ENCODE measurements around the gene TPX2.

The TPX2 gene

GRCh38 chr20:31836853-31837608, 97.9 kb downstream of the TPX2 start:
- no peak for DNase-seq

- no peak for DNase-seq
These were observed 98.9 kb downstream of the TPX2 start for GRCh38 chr20:31837896-31838397.

DNA sequence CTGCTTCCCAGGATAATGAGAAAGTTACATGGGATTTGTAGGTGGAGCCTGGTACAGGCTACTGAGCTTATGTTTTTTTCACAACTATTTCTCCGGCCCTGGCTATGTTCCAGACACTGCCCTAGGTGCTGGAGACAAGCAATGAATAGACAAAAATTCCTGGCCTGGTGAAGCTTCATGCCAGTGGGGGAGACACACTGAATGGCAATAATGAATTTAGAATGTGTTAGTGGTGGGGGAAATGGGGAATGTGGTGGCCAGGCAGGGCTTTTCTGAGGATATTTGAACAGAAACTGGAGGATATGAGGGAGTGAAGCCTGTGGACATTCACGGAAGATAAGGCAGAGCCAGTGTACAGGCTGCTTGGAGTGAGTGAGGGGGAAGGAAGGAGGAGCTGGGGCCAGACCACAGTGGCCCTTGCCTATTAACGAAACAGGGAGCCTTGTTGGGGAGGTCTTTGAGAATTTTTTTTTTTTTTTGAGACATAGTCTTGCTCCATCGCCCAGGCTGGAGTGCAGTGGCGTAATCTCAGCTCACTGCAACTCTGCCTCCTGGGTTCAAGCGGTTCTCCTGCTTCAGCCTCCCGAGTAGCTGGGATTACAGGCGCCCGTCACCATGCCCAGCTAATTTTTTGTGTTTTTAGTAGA, 99.7 kb downstream of the TPX2 start:
- no peak for DNase-seq

- DNase-seq, result no peak
These were observed 100.8 kb downstream of the TPX2 start for GRCh38 chr20:31839782-31840487.

DNA sequence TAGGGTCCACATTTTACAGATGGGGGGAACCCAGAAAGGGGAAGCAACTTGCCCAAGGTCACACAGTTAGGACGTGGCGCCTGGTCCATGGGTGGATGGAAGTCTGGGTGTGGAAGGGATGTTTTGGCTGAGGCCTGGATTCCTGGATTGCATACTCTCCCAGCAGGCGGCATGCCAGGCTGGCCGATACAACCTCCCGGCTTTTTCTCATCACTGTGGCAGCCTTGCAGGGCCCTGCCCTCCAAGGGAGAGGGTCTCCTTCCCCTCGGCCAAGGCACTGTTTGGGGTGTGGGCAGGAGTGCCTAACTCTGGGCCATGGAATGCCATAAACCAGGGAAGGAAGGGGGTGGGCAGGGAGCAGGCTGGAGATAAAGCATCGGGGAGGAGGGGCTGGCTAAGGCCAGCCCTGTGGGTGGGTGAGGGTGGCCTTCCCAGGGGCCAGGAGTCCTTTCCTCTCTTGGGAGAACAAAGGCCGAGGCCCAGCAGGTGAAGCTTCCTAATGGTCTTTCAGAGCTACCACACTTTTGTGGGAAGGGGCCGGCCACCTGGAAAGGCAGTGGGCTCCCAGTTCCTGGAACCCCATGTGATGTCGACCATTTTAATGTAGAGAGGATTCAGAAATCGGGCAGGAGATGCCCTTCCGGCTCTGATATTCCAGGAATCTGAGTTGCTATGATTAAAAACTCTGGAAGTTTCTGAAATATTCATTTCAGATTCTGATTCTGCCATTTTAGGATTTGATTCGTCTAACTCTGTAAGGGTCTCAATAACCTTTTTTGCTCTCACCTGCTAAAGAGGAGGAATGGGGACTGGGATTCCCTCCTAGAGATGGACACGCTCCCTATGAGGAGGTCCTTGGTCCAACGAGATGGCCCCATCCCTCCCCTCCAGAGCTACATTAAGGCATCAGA, 102.1 kb downstream of the TPX2 start:
- no peak for DNase-seq

- DNase-seq, result no peak
These were observed 102.8 kb downstream of the TPX2 start for GRCh38 chr20:31841928-31842327.

DNA sequence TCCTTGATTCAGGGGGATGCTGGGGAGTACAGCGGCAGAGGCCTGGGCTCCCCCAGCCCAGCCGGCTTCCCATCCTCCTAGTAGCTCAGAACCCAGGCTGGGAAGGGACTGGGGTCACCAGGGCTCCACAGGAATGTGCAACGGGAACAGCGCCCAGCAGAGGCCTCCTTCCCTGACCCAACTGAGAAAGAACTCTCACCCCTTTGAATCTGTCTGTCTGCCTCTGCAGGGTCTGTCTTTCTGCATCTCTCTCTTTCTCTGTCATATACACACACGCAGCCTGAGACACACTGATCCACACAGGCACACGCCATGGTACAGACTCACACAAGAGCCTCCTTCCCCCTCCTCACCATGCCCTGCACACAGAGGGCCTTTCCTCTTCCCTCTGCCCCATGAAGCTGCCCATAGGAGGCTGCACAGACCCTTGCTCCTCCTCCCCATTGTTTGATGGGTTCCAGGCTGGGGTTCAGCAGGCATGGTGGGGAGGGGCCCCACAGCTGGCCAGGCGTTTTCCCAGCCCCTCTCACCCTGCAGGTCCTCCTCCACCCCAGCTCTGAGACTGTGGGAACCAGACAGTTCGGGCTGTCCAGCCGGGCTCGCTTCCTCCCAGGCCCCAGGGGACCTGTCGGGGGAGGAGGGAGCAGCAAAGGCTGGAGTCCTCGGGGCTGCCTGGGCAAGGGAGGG, 103.5 kb downstream of the TPX2 start:
- DNase-seq, result no peak

DNA sequence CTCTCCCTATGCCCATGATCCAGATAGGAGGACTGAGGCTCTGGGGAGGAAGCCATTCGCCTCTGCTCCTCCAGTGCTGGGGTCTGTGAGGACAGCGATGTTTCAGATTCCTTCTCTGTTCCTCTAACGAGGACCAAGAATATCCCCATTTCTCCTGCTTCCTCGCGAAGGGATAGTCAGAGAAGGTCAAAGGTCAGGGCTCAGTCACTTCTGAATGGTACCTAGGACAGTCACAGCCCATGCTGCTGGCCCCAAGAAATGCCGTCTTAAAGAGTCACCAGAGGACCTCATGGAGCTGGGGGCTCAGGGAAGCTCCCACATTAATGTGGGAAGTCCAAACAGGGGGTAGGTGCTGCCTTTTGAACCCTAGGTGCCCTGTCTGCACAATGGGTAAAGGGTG, 104.2 kb downstream of the TPX2 start:
- no peak for DNase-seq

- no peak for DNase-seq
These were observed 104.8 kb downstream of the TPX2 start for GRCh38 chr20:31843881-31844280.

DNA sequence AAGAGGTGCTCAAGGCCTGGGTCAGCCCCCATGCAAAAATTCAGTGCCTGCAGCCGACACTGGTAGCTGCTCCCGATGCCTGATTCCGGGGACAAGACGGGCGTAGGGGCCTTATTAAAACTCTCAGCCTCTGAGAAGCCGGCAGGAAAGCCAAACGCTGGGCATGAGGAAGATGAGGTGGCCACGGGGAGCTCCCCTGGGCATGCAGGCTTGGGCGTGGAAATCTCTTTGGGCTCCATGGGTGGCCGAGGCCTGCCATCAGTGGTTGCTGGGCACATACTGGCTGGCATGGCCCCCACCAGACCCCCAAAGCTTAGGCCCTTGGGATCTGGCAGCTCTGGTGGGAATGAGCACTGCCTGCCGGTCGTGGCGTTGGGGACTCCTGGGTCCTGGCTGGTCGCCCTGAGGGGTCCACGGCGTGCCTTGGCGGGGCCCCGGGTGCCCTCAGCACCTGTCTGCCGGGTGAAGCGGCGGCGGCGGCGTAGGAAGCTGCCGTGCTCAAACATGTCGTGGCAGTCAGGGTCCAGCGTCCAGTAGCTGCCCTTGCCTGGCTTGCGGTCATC, 105.7 kb downstream of the TPX2 start:
- DNase-seq, result no peak

DNA sequence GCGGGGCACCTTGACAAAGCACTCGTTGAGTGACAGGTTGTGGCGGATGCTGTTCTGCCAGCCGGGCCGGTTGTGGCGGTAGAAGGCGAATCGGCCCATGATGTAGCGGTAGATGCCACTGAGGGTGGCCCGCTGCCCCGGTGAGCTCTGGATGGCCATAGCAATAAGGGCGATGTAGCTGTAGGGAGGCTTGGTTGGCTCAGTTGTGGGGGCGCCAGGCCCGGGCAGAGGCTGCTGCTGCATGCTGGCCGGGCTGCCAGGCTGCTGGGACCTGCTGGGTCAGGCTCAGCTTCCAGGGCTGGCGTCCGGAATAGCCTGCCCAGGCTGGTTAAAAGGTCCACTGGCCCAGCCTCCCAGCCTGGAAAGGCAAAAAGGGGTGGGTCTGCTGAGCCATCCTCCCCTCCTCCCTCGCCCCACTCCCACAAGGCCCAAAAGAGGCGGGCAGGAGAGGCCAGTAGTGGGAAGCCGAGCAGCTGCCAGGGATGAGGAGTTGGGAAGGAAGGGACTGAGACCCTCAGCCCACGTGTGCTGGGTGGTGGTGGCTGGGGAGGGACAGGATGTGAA, 106.3 kb downstream of the TPX2 start, which contains the start of gene FOXS1:
FOXS1 (minus strand) TSS at position 305 of the 564 bp plus-strand sequence; CDS start at position 243, 62 bp downstream.
- DNase-seq, result no peak

- no peak for DNase-seq
These were observed 107.7 kb downstream of the TPX2 start for GRCh38 chr20:31846793-31847138.

GRCh38 chr20:31848088-31848999, 109.3 kb downstream of the TPX2 start:
- no peak for DNase-seq

- no peak for DNase-seq
These were observed 110.3 kb downstream of the TPX2 start for GRCh38 chr20:31849306-31849930.

All from activated CD4-positive, alpha-beta T cell treated with anti-CD3 and anti-CD28 coated beads, Interleukin-2, amount 50 U/mL, for 48 hours (primary cell).